ENCODE data around the gene CLDN3.

Gene CLDN3

DNA sequence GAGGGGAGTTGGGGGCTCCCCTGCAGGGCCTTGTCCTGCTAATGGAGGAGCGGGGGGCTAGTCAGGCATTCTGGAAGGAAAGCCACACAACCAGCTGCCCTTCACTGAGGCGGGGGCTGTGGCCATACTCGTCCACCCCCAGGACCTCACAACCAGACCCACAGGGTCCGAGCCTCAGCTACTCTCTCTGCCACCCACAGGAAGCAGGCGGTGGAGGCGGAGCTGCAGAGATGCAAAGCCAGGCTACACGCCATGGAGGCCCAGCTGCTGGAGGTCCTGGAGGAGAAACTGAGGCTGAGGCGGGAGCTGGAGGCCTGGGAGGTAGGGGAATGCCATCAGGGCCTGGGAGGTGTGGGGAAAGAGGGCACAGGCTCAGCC is 34.6 kb downstream of the CLDN3 start:
- TF ChIP-seq, protein P1, sequence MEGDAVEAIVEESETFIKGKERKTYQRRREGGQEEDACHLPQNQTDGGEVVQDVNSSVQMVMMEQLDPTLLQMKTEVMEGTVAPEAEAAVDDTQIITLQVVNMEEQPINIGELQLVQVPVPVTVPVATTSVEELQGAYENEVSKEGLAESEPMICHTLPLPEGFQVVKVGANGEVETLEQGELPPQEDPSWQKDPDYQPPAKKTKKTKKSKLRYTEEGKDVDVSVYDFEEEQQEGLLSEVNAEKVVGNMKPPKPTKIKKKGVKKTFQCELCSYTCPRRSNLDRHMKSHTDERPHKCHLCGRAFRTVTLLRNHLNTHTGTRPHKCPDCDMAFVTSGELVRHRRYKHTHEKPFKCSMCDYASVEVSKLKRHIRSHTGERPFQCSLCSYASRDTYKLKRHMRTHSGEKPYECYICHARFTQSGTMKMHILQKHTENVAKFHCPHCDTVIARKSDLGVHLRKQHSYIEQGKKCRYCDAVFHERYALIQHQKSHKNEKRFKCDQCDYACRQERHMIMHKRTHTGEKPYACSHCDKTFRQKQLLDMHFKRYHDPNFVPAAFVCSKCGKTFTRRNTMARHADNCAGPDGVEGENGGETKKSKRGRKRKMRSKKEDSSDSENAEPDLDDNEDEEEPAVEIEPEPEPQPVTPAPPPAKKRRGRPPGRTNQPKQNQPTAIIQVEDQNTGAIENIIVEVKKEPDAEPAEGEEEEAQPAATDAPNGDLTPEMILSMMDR (IDR thresholded peaks at IDR 0.05) = no peak
- no peaks in the 10 kb centered on the region for H3K9me3 ChIP-seq
- no peak overlapping the region for H3K4me3 ChIP-seq (ENCODE audit: low read depth in 1 of 2, low read length in 1 of 2)
- H3K27me3 ChIP-seq = peaks cover 8% of the 10 kb centered on the region
- peak overlapping the region; percentile 71 for H3K27ac ChIP-seq
- peaks cover 41 to 43% of the 10 kb centered on the region in 2 experiments for H3K4me1 ChIP-seq (ENCODE audit: control insufficient read depth in 1 of 2, insufficient read depth in 1 of 2, low read depth in 1 of 2, low read length in 1 of 2)
- peaks cover 21% of the 10 kb centered on the region for H3K36me3 ChIP-seq

DNA sequence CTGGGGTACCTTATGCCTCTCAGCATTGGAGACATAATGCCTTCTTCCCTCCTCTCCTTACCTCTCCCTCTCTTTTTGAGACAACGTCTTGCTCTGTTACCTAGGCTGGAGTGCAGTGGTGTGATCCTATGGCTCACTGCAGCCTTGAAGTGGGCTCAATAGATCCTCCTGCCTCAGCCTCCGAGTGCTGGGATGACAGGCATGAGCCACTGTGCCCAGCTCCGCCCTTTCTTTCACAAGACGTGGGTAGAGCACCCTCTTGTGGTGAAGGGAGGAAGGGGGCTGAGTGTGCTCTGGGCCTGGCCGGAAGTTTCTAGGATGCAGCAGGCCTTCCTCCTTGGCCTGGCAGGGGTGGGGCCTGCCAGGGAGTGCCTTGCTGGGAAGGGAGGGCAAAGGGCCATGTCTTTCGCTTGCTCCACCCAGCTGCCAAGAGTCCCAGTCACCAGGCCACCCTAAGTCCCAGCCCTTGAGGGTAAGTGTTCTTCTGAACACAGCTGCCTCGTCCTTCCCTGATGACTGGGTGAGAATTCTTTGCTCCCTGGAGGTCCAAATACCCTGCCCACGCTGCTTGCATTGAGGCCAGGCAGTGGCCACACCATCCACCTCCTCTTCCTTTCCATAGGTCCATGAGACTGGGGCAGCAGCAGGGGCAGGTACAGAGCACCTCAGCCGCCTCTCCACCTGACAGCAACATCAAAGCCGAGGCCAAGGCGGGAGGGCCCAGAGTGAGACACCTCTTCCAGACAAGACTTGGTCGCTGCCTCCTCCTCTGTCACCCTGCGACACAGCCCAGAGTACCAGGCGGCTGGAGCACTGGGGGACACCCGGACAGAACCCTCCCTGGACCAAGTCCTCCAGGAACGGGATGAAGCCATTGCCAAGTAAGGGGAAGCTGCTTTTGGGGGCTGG is 35.2 kb downstream of the CLDN3 start:
- peak overlapping the region; percentile 71 for H3K27ac ChIP-seq

DNA sequence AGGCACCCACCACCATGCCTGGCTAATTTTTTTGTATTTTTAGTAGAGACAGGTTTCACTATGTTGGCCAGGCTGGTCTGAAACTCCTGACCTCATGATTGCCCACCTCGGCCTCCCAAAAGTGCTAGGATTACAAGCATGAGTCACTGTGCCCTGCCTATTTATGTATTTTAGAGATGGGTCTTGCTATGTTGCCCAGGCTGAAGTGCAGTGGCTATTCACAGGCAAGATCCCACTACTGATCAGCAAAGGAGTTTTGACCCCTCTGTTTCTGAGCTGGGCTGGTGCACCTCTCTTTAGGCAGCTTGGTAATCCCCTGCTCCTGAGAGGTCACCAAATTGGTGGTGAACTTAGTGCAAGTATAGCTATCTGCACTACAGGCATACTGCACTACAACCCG is 37.7 kb downstream of the CLDN3 start:
- TF ChIP-seq, protein P1 (IDR thresholded peaks at IDR 0.05) = no peak
- Histone ChIP-seq H3K4me1 (ENCODE audit: control insufficient read depth in 1 of 2, insufficient read depth in 1 of 2, low read depth in 1 of 2, low read length in 1 of 2) (peaks cover 22 to 27% of the 10 kb centered on the region in 2 experiments), H3K27me3 (peaks cover 24% of the 10 kb centered on the region), H3K36me3 (peaks cover 19% of the 10 kb centered on the region), H3K4me3 (ENCODE audit: low read depth in 1 of 2, low read length in 1 of 2) (no peak overlapping the region), H3K9me3 (no peaks in the 10 kb centered on the region), H3K27ac (no peak overlapping the region)

More for the DNA sequence above, 35.2 kb downstream of the CLDN3 start:
- Histone ChIP-seq H3K4me1 (ENCODE audit: control insufficient read depth in 1 of 2, insufficient read depth in 1 of 2, low read depth in 1 of 2, low read length in 1 of 2) (peaks cover 41 to 43% of the 10 kb centered on the region in 2 experiments), H3K9me3 (no peaks in the 10 kb centered on the region), H3K4me3 (ENCODE audit: low read depth in 1 of 2, low read length in 1 of 2) (peak overlapping the region in 1 of 2 experiments; percentile 13), H3K27me3 (peaks cover 1% of the 10 kb centered on the region), H3K36me3 (peaks cover 21% of the 10 kb centered on the region)
- TF ChIP-seq, protein P1 (IDR thresholded peaks at IDR 0.05) = peak; percentile 94

DNA sequence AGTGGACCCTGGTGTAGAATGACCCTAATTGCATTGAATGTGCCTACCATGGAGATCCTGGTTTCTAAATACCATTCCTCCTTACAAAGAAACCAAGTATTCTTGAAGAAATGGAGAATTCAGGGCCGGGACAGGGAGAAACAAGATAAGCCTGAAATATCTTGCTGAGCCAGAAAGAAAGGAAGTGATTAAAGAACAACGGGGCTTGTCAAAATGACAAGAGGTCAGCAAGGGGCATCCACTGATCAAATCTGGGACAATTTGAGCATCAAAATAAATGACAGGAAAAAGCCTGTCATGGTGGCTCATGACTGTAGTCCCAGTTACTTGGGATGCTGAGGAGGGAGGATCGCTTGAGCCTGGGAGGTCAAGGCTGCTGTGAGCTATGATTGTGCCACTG is 39.6 kb downstream of the CLDN3 start:
- H3K27ac ChIP-seq = no peak overlapping the region
- peaks cover 43% of the 10 kb centered on the region for H3K27me3 ChIP-seq
- peaks cover 24% of the 10 kb centered on the region in 2 experiments for H3K4me1 ChIP-seq (ENCODE audit: control insufficient read depth in 1 of 2, insufficient read depth in 1 of 2, low read depth in 1 of 2, low read length in 1 of 2)
- H3K9me3 ChIP-seq = no peaks in the 10 kb centered on the region
- TF ChIP-seq, protein P1 (IDR thresholded peaks at IDR 0.05) = no peak
- peaks cover under 1% of the 10 kb centered on the region for H3K36me3 ChIP-seq
- H3K4me3 ChIP-seq (ENCODE audit: low read depth in 1 of 2, low read length in 1 of 2) = no peak overlapping the region

DNA sequence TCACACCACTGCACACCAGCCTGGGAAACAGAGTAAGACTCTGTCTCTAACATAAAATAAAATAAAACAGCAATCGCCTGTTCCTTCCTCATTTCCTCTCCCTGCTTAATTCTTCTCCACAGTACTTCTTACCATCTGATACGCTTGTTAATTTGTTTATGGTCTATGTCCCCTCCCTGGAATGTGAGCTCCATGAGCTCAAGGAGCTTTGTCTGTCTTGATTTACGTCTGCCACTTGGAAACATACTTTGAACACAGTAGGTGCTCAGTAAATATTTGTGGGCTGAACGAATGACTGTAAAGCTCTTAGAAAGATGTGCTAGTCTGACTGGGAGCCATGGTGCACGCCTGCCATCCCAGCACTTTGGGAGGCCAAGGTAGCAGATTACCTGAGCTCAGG is 41.5 kb downstream of the CLDN3 start:
- Histone ChIP-seq H3K9me3 (no peaks in the 10 kb centered on the region), H3K4me1 (ENCODE audit: control insufficient read depth in 1 of 2, insufficient read depth in 1 of 2, low read depth in 1 of 2, low read length in 1 of 2) (peaks cover 12 to 14% of the 10 kb centered on the region in 2 experiments), H3K27ac (no peak overlapping the region), H3K36me3 (no peaks in the 10 kb centered on the region), H3K27me3 (peaks cover 61% of the 10 kb centered on the region), H3K4me3 (ENCODE audit: low read depth in 1 of 2, low read length in 1 of 2) (no peak overlapping the region)
- TF ChIP-seq, protein P1 (IDR thresholded peaks at IDR 0.05) = no peak
